ENCODE results near the gene PWP1.
"Not testable (repeated sequence)": the region's sequence is repeated elsewhere in the genome, so short reads cannot be mapped to it uniquely, and the experiment has no call there.

The PWP1 gene

DNA sequence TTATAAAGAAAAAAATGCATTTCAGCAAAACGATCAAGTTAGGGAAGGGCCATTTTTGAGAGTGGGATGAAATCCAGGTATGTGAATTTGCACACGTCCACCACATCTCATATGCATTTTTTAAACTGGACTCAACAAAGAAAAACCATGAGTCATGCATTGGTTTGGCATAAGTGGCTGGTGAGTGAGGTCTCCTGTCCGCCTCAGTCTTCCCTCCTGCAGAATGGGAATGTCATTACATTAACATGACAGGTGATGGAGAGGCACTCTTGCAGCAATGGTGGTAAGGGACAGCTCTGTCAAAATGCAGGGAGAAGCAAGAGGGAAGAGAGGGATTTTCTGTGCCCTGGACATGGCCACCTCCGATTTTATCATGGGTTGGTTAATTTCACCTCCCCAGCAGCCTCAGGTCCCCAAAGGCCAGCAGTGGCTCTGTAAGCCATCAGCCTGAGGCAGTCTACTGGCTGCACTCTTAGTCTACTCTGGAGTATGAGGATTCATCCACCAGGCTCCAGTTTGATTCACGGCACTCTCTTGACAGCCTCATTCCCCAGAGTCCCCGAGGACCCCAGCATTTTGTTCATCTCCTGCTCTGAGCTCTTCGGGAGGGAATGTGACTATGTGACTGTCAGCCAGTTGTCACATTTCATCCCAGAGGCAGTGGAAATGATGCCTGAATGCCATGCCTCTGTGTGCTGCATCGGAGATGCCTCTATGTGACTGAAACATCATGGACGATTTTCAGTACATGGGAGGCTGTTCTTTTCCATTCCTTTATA is 17.1 kb upstream of the PWP1 start:
- no peak for DNase-seq (ENCODE audit: low spot score)

DNA sequence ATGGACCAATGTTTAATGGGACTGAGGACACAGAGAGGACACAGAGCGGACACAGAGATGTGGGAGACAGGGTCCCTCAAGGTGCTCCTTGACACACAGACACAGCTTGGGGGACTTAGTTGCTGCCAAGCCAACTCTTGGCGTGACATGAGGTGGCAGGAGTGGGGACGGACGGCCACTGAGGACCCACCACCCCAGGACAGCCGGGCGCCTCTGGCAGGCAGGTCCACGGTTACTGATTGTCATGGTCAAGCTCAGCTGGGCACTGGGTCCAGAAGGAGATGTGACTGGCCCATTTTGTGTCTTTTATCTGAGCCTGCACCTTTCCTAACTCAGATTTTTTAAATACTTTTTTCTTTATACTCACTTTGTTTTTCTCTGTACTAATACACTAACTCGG is 15.7 kb upstream of the PWP1 start:
- no peak for DNase-seq (ENCODE audit: low spot score)

DNA sequence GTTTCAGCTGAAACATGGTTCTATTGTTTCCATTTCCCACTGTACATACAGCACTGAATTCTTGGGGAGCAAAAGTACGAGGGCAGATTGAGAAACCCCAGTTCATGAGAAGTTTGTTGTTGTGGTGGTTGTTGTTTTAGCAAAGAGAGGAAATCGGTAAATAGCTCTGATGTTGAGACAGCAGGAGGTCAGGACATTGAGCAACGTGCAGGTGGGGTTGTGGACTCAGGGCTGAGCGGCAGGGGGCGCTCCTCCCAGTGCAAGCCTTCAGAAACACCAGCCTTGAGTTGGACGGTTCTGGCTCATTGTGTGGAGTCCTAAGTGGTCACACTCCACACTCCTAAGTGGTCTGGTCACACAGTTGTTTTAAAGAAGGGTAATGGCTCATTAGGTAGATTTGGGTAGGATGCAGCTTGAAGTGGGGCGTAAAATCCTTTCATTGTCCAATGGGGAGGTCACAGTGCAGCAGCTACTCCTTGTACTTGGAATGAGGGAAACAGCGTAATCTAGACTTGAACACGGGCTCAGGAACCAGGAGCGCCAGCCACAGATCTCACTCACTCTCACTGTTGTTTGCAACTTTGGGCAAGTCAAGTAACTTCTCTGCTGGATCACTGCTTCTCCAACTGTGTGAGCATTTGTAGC is 14.5 kb upstream of the PWP1 start:
- DNase-seq (ENCODE audit: low spot score): no peak

DNA sequence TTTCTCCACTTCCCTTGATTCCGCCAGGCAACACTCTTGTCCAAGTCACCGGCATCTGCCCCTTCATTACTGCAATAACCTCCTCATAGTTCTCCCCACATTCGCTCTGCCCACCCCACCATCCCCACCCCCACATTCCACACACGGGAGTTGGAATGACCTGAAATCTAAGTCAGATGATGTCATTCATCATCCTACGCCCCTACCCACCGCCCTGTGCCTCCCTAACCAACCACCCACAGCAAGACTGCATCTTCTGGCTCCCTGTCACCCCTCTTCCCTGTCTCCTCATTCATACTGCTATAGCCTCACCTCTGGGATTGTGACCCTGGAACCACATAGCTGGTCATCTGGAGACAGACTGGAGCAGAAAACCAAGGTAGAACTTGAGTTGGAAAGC is 7.9 kb upstream of the PWP1 start:
- DNase-seq (ENCODE audit: low spot score): no peak

DNA sequence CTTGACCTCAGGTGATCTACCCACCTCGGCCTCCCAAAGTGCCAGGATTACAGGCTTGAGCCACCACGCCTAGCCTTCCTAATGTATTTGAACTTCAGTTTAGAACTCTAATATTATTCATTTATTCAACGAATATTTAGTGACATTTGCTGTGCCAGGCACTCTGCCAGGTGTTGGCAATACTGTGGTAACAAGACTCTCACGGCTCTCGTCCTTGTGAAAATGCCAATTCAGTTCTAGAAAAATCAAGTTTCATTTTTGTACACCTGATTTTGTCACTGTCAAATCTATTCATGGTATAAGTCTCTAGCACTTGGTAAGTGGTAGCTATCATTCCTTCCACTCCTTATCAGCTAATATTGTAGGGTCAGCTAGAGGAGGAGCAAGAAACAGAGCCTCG is 6.3 kb upstream of the PWP1 start:
- no peak for DNase-seq (ENCODE audit: low spot score)

DNA sequence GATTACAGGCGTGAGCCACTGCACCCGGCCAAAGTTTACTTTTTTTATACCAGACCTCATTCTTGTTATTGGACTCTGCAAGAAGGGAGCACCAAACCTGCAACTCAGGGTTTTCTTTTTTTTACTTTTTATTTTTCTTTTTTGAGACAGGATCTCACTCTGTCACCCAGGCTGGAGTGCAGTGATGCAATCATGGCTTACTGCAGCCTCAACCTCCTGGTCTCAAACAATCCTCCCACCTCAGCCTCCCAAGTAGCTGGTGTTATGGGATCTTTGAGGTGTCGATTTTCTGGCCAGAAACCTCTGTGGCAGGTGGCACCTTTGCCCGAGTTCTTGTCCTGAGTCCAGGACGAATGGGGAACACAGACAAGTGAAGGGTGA is 4.2 kb upstream of the PWP1 start:
- DNase-seq (ENCODE audit: low spot score): no peak

DNA sequence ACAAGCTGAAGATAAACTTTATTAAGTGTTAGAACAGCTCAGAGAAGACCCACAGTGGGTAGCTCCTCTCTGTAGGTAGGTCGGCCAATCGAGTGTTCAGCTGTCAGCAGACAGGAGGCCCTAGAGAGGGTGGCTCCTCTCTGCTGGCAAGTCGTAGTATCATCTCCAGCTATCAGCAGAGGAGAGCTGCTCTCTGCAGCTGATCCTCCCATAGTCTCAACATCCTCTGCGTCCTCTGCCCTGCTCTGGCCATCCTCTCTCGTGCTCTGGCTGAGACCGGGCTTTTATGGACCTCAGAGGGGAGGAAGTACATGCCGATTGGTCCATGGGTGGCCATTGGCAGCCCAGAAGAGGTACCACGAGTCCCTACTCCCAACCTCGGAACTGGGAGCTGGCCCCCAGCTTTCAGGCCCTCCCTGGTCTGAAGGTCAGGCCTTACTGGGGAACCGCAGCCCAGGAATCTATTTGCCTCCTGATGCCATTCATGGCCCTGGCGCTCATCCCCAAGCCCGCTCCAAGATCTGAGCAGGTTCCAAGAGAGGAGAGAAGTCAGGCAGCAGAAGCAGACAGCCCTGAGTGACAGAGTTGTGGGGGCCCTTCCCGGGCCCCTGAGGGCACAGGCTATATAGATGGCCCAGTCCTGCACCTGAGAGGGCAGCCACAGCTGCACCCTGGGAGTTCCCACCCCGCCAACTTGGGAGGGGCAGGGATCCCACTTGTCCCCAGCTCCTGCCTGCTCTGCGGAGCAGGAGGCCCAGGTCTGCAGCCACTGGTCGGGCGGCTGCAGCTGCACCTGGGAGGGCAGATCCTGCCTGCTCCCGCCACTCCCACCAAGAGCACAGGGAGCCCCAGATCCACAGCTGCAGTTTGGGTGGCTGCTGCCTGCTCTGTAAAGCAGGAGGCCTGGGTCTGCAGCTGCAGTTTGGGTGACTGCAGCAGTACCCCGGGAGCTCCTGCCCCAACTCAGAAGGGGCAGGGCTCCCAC is 3.5 kb upstream of the PWP1 start:
- no peak for DNase-seq (ENCODE audit: low spot score)

DNA sequence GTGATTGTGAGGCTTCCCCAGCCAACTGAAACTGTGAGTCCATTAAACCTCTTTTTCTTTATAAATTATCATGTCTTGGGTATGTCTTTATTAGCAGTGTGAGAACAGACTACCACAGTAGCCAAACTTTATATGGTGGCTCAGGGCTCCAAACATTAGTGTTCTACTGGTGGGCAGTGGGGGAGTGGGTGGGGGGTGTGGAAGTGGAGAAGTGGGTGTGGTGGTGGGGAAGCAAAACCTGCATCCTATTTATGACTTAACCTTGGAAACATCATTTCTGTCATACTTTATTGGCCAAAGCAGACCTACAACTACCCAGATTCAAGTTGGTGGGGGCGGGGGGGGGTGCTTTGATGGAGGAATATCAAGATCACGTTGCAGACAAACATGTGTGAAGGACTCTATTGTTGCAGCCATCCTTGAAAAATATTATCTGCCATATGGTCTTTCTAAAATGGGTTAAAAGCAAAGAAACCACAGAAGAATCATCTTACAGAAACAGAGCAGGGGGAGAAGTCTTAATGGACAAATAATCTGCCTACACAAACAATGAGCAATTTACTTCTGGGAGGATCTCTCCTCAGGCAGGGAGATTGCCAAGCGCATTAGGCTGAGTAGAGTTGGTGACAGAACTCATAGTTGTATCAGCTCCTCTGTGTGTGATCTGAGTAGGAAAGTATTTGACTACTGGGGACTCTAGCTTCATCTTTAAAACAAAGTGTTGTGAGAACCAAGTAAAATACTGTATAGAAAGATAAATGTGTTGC is 1.4 kb upstream of the PWP1 start:
- DNase-seq (ENCODE audit: low spot score): no peak

DNA sequence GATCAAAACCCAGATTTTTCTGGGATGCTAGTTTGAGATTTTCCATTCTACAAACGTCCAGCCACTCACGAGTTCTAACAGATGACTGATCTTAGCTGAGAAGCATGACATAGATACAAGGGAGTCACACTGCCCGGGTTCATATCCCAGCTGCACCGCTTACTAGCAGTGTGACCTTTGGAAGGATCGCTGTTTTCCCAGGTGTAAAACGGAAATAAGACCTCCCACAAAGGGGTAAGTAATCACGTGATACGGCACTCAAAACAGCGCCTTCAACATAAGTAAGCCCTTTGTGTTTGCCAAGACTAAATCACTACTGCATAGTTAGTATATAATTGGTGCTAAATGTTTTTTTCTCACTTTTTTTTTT is 624 bp upstream of the PWP1 start:
- no peak for DNase-seq (ENCODE audit: low spot score)

DNA sequence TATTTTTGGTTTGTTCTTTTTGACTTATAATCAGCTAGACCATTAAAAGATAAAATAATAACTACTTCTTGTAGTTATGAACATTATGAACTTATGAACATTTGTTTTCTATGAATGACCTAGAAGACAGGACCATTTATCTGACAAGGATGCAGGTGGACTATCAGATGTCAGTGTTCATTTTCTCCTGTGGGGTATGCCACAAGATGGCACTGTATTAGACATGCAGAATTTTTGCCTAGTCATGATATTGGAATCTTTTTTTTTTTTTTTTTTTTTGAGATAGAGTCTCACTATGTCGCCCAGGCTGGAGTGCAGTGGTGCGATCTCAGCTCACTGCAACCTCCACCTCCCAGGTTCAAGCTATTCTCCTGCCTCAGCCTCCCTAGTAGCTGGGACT is 10.2 kb downstream of the PWP1 start:
- DNase-seq (ENCODE audit: low spot score): not testable (repeated sequence)

DNA sequence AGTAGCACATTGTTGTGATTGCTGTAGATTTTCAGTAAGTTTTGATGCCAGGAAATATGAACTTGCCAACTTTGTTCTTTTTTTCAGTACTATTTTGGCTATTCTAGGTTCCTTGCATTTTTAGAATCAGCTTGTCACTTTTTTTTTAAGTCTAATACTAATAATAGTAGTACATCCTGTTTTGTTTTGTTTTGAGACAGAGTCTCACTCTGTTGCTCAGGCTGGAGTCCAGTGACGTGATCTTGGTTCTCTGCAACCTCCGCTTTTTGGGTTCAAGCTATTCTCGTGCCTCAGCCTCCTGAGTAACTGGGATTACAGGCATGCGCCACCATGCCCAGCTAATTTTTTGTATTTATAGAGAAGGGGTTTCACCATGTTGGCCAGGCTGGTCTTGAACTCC is 16.5 kb downstream of the PWP1 start:
- DNase-seq (ENCODE audit: low spot score): no peak

DNA sequence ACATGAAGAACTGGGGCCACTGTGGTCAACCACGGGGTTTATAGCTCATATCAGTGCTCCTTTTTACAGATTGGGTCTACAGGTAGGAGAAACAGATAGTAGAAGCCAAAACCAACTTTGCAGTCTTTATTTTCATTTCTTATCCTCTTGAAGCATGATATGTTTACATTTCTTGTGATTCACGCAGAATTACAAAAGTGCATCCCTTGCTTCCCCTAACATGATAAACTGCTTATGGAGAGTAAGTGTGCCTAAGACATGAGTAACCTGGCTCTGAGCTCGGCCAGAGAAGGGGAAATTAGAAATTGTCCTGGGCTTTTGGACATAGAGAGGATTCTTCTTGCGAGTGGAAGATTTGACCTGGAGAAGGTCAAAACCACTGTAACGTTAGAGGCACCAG is 18.4 kb downstream of the PWP1 start:
- no peak for DNase-seq (ENCODE audit: low spot score)

DNA sequence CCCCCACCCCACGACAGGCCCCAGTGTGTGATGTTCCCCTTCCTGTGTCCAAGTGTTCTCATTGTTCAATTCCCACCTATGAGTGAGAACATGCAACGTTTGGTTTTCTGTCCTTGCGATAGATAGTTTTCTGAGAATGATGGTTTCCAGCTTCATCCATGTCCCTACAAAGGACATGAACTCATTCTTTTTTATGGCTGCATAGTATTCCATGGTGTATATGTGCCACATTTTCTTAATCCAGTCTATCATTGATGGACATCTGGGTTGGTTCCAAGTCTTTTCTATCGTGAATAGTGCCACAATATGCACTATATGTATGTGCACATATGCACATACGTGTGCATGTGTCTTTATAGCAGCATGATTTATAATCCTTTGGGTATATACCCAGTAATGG is 19.9 kb downstream of the PWP1 start:
- DNase-seq (ENCODE audit: low spot score): not testable (repeated sequence)

DNA sequence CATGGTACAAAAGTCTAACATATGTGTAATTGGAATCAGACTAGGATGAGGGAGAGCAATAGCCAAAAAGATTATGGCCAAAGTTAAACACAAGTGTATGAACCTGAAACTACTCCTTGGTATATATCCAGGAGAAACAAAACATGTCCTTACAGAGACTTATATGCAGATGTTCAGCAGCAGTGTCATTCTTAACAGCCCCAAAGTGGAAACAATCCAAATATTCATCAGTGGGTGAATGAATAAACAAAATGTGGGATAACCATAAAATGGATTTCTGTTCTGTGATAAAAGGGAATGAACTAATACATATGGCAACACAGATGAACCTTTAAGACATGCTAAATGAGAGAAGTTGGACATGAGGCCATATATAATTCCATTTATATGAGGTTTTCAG is 30.2 kb downstream of the PWP1 start:
- DNase-seq (ENCODE audit: low spot score): no peak

DNA sequence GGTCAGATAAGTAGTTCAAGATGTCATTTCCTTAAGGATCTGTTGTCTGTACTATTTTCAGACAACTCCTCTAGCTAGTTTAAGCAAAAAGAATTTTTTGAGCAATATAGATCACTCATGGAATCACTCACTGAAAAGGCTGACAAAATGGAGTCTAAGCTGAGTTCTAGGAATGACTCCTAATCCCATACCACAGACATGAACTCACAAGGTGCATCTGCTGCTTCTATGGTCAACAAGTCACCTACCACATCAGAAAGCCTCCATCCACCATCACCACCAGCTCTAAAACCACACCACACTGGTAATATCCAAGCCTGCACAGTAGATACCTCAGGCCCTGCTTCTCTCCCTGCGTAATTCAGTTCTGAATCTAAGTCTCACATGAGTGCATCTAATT is 33.0 kb downstream of the PWP1 start:
- no peak for DNase-seq (ENCODE audit: low spot score)

DNA sequence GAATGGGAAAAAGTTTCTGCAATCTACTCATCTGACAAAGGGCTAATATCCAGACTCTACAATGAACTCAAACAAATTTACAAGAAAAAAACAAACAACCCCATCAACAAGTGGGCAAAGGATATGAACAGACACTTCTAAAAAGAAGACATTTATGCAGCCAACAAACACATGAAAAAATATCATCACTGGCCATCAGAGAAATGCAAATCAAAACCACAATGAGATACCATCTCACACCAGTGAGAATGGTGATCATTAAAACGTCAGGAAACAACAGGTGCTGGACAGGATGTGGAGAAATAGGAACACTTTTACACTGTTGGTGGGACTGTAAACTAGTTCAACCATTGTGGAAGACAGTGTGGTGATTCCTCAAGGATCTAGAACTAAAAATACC is 41.7 kb downstream of the PWP1 start:
- not testable (repeated sequence) for DNase-seq (ENCODE audit: low spot score)

DNA sequence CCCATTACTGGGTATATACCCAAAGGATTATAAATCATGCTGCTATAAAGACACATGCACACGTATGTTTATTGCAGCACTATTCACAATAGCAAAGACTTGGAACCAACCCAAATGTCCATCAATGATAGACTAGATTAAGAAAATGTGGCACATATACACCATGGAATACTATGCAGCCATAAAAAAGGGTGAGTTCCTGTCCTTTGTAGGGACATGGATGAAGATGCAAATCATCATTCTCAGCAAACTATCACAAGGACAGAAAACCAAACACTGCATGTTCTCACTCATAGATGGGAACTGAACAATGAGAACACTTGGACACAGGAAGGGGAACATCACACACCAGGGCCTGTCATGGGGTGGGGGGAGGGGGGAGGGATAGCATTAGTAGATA is 42.1 kb downstream of the PWP1 start:
- not testable (repeated sequence) for DNase-seq (ENCODE audit: low spot score)

DNA sequence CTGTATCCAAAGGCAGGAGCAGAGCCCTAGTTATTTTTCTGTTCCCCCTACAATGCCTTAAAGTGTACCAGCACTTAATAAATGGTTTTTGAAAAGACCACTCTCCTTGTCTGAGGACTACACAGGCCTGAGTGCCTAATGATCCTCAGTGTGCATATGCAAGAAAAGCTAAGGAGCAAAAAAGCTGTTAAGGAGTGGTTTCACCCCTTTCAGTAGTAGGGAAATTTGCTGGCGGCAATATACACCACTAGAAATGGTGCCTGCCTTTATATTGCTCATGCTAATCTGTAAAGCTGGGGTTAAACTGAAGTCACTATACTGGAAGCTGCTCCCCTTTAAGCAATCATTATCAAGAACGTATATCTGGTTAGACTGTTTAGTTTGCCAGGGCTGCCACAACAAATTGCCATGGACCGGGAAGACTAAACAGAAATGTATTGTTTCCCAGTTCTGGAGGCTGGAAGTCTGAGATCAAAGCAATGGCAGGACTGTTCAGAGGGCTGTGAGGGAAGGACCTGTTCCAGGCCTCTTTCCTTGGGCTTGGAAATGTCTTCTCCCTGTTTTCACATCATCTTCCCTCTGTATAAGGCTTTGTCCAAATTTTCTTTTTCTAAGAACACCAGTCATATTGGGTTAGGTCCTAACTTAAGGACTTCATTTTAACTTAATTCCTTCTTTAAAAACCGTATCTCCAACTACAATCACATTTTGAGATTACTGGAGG is 45.2 kb downstream of the PWP1 start:
- DNase-seq (ENCODE audit: low spot score): no peak

DNA sequence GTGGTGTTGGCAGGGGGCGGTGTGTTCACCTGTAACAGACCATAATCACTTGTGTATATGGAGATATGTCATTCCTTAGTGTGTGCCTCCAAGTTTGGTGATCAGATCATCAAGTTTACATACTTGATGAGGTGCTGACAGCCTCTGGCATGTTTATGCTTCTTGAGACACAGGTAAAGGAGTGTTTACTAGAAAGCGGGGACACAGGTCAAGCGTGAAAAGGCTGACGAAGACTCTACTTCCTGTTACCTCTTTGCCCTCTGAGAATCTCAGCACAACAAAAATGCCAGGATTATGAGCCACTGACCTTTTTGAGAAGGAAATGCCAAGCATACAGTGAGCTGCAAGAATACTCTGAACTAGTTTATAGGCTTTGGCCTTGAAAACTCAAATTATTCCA is 45.8 kb downstream of the PWP1 start:
- DNase-seq (ENCODE audit: low spot score): no peak

DNA sequence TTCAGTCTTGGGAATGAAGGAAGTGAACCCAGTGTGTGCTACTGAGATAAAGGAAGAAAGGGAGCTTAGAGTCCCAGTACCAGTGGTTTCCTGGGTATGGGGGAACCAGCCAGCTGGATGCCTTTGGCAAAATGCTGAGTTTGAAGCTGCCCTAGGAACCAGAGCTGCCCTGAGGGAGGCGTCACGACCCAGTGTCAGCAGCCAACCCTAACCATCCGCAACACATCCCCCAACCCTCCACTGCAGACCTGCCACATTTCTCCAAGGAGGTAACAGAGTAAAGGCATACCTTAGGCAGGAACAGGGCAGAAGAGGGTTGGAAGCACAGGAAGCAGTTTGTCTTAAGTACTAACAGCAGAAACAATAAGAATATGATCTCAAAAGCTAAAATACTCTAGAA is 46.8 kb downstream of the PWP1 start:
- DNase-seq (ENCODE audit: low spot score): no peak

DNA sequence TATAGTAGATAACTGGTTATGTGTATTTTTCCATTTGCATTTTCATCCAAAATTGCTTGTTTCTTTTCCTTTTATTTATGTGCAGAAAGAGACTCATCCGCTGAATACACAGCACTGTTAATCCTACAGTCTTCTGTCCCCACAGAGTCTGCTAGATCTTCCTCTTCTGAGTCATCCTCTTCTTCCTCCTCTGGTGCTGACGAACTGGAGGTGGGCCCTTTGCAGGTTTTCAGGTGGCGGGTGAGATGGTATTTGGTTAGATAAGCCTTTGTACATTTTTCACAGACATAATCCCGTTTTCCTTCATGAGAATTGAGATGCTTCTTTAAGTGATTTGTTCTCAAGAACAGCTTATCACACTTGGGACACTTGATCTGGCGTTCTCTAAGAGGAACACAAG is 48.5 kb downstream of the PWP1 start:
- no peak for DNase-seq (ENCODE audit: low spot score)

All from left forelimb (tissue), 1 donor.